Ascending aorta (tissue), 2 donors: ENCODE measurements around the gene TMOD1. TPM values are rescaled to one million over a fixed set of nuclear protein-coding genes. Genes with fewer than 3 reads are reported as not detected.

Experiments
- DNase-seq, 2 donors: peaks; one replicate each; pipeline ENCODE4 v3.0.0-alpha.2; 2019; ENCODE audit warnings: low spot score in 2 of 2
- H3K27ac ChIP-seq, 2 donors: fragments of 200-600 bp; sonication (generic); one replicate each; pipeline ENCODE4 v1.5.1; 2016 to 2017; ENCODE audit warnings: mild to moderate bottlenecking in 1 of 2
- H3K27me3 ChIP-seq: fragments of 200-600 bp; sonication (generic); one replicate; pipeline ENCODE4 v1.5.1; 2017
- H3K36me3 ChIP-seq, 2 donors: fragments of 200-600 bp; sonication (generic); one replicate each; pipeline ENCODE4 v1.5.1; 2016
- H3K4me1 ChIP-seq, 2 donors: fragments of 200-600 bp; sonication (generic); one replicate each; pipeline ENCODE4 v1.5.1; 2016 to 2017; ENCODE audit warnings: mild to moderate bottlenecking in 1 of 2
- H3K4me3 ChIP-seq, 2 donors: fragments of 200-600 bp; sonication (generic); one replicate each; pipeline ENCODE4 v1.5.1; 2016 to 2017; ENCODE audit warnings: mild to moderate bottlenecking in 1 of 2
- H3K9me3 ChIP-seq, 2 donors: fragments of 200-600 bp; sonication (generic); one replicate each; pipeline ENCODE4 v1.5.1; 2016
- intact Hi-C: fragments of 100-400 bp; cut with DNase I; formaldehyde crosslinking; loops from one replicate; pipeline ENCODE4 v1.15.1; 2023
- total RNA-seq: library from RNA; depleted of rRNA; stranded (reverse); fragments of >200 nt; gene quantifications from one replicate; pipeline ENCODE4 v1.1.0, GENCODE V29; 2016
- TF ChIP-seq, protein P1 (sequence below), 3 experiments: fragments of 200-600 bp in 2 of 3; fragments of 450-650 bp in 1 of 3; sonication (generic) in 2 of 3; IDR thresholded peaks; one replicate each; pipeline ENCODE4 v1.5.1; 2016 to 2019; ENCODE audit warnings: antibody characterized with exemption in 3 of 3, mild to moderate bottlenecking in 1 of 3, moderate library complexity in 1 of 3

TMOD1 gene
- total RNA-seq, 1 donor from 2014 or later, result 17.1 TPM

DNA sequence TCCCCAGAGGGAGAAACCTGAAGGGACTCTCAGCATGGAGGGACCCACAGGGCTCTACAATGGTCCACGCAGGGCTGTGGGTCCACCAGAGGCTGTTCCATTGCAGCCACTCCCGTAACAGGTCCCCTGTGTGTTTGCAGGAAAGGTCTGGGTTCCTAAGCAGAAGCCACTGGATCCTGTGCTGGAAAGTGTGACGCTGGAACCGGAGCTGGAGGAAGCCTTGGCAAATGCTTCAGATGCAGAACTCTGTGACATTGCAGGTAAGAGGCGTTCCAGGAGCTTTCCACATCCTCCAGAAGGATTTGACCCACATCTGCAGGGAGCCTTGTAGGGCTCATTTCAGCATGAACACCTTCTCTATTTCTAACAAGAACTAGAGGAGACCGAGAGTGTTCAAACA, 51.7 kb downstream of the TMOD1 start:
- intact Hi-C loops, result no loop called here
- H3K4me3 ChIP-seq, result no peak overlapping the region
- H3K36me3 ChIP-seq, result peaks cover 22 to 25% of the 10 kb centered on the region in 2 donors
- no peak for DNase-seq
- peak overlapping the region in 1 of 2 donors; percentile 98 for H3K27ac ChIP-seq
- H3K27me3 ChIP-seq, result no peaks in the 10 kb centered on the region
- TF ChIP-seq, protein P1, sequence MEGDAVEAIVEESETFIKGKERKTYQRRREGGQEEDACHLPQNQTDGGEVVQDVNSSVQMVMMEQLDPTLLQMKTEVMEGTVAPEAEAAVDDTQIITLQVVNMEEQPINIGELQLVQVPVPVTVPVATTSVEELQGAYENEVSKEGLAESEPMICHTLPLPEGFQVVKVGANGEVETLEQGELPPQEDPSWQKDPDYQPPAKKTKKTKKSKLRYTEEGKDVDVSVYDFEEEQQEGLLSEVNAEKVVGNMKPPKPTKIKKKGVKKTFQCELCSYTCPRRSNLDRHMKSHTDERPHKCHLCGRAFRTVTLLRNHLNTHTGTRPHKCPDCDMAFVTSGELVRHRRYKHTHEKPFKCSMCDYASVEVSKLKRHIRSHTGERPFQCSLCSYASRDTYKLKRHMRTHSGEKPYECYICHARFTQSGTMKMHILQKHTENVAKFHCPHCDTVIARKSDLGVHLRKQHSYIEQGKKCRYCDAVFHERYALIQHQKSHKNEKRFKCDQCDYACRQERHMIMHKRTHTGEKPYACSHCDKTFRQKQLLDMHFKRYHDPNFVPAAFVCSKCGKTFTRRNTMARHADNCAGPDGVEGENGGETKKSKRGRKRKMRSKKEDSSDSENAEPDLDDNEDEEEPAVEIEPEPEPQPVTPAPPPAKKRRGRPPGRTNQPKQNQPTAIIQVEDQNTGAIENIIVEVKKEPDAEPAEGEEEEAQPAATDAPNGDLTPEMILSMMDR (IDR thresholded peaks at IDR 0.05), result no peak
- H3K9me3 ChIP-seq, result no peaks in the 10 kb centered on the region
- peaks cover 23 to 34% of the 10 kb centered on the region in 2 donors for H3K4me1 ChIP-seq

DNA sequence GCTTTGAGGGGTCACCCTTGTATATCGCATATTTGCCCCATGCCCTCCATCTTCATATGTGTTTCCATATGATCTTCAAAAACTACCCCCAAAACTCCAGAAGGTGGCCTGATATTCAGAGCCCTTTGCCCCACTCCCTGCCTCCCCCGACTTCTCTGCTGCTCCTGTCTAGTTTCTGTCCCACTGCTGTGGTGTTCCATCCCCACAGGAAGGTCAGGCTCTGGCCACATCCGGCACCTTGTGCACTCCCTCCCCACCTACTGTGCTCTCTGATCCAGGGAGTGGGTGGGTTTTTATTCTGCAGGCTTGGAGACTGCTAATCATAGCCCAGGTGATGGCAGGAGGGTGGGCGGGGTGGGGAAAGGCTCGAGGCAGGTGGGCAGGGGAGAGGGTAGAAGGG, 52.4 kb downstream of the TMOD1 start:
- intact Hi-C loops, result no loop called here
- TF ChIP-seq, protein P1 (IDR thresholded peaks at IDR 0.05), result no peak

GRCh38 chr9:97554566-97555075, 53.2 kb downstream of the TMOD1 start:
- Histone ChIP-seq H3K4me3 (no peak overlapping the region), H3K27ac (peak overlapping the region; percentile 98 to 99), H3K9me3 (no peaks in the 10 kb centered on the region), H3K36me3 (peaks cover 13 to 14% of the 10 kb centered on the region in 2 donors), H3K27me3 (no peaks in the 10 kb centered on the region), H3K4me1 (peaks cover 34 to 45% of the 10 kb centered on the region in 2 donors)
- TF ChIP-seq, protein P1 (IDR thresholded peaks at IDR 0.05), result no peak
- intact Hi-C loops, result loop anchor here (5.0 kb wide), 2 partner anchors 37 to 43 kb away; no protein-coding TSS in a partner anchor
- no peak for DNase-seq

More for the DNA sequence above, 52.4 kb downstream of the TMOD1 start:
- Histone ChIP-seq H3K36me3 (peaks cover 16 to 18% of the 10 kb centered on the region in 2 donors), H3K4me1 (peaks cover 30 to 41% of the 10 kb centered on the region in 2 donors), H3K27ac (peak overlapping the region; percentile 98 to 99), H3K4me3 (no peak overlapping the region), H3K27me3 (no peaks in the 10 kb centered on the region), H3K9me3 (no peaks in the 10 kb centered on the region)
- no peak for DNase-seq

DNA sequence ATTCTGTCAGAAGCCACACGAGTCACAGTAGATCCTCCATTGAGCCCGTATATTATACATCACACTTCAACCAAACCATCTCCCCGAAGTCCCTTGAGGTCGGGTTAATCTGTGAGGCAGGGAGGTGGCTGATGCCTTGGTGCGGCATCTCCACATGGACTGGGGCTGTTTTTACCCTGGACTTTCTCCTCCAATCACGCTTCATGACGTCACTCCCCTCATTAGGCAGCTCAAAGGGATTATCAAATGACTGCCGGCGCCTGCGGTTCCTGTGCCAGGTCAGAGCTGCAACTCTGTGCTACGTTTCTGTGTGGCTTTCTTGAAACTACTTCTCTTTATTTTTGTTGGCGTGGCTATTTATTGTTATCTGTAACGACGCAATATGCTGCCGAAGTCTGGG, 53.7 kb downstream of the TMOD1 start:
- TF ChIP-seq, protein P1 (IDR thresholded peaks at IDR 0.05), result no peak
- Histone ChIP-seq H3K4me3 (no peak overlapping the region), H3K9me3 (no peaks in the 10 kb centered on the region), H3K36me3 (peaks cover 13 to 14% of the 10 kb centered on the region in 2 donors), H3K27me3 (no peaks in the 10 kb centered on the region), H3K4me1 (peaks cover 34 to 45% of the 10 kb centered on the region in 2 donors), H3K27ac (peak overlapping the region; percentile 98 to 99)
- peak; percentile 50 to 92 for DNase-seq
- intact Hi-C loops, result loop anchor here (5.0 kb wide), 2 partner anchors 38 to 42 kb away; no protein-coding TSS in a partner anchor

- TF ChIP-seq, protein P1 (IDR thresholded peaks at IDR 0.05), result no peak
- Histone ChIP-seq H3K4me1 (peaks cover 34 to 45% of the 10 kb centered on the region in 2 donors), H3K27me3 (no peaks in the 10 kb centered on the region), H3K4me3 (no peak overlapping the region), H3K9me3 (no peaks in the 10 kb centered on the region), H3K27ac (peak overlapping the region; percentile 98 to 99), H3K36me3 (peaks cover 13 to 14% of the 10 kb centered on the region in 2 donors)
- no peak for DNase-seq
- intact Hi-C loops, result loop anchor here (1.0 to 5.0 kb wide), 5 partner anchors 23 to 77 kb away; partner anchors contain the start of genes NCBP1 and TSTD2
Measured at GRCh38 chr9:97556036-97556720, 54.7 kb downstream of the TMOD1 start.
